K562 (cell line): Measurements from ENCODE around the gene WDR86. TPM values are rescaled to one million over a fixed set of nuclear protein-coding genes. Genes with fewer than 3 reads are reported as not detected.

Experiments used
- ARHGAP35 ChIP-seq: fragments of 450-650 bp; IDR thresholded peaks from 2 replicates; pipeline ENCODE4 v1.6.1; 2018; ENCODE audit not compliant: partially characterized antibody
- CBX2 ChIP-seq: fragments of 200-600 bp; sonication (generic); IDR thresholded peaks from one replicate; pipeline ENCODE4 v1.6.1; 2012; ENCODE audit warnings: mild to moderate bottlenecking, low read length, inconsistent platforms; ENCODE audit not compliant: insufficient read depth, poor library complexity, severe bottlenecking
- CBX3 ChIP-seq, 2 experiments: IDR thresholded peaks; 1 replicate in 1 of 2; 2 replicates in 1 of 2; pipeline ENCODE4 v1.6.1; 2012; ENCODE audit warnings: inconsistent platforms in 2 of 2, low read length in 2 of 2, borderline replicate concordance in 1 of 2, control low read depth in 1 of 2
- CCNT2 ChIP-seq: IDR thresholded peaks from 2 replicates; pipeline ENCODE4 v1.6.1; 2011; ENCODE audit warnings: borderline replicate concordance, low read depth, mild to moderate bottlenecking, moderate library complexity, mixed read lengths, low read length; ENCODE audit not compliant: insufficient read length; ENCODE audit errors: extremely low read depth
- CTCF ChIP-seq, 3 experiments: IDR thresholded peaks in 2 of 3; conservative IDR thresholded peaks in 1 of 3; 2 replicates each; pipeline ENCODE4 v1.5.1; 2011 to 2012; ENCODE audit warnings: low read length in 3 of 3, mild to moderate bottlenecking in 3 of 3, control low read depth in 2 of 3, improper control_type of control experiment in 1 of 3, inconsistent platforms in 1 of 3, low read depth in 1 of 3, mixed read lengths in 1 of 3, moderate library complexity in 1 of 3; ENCODE audit not compliant: insufficient read depth in 2 of 3
- GATAD2A ChIP-seq: fragments of 450-650 bp; IDR thresholded peaks from 2 replicates; pipeline ENCODE4 v1.6.1; 2017
- ILF3 ChIP-seq: fragments of 450-650 bp; IDR thresholded peaks from 2 replicates; pipeline ENCODE4 v1.6.1; 2018; ENCODE audit warnings: antibody characterized with exemption, mild to moderate bottlenecking, moderate library complexity, borderline replicate concordance
- KAT2B ChIP-seq: IDR thresholded peaks from one replicate; pipeline ENCODE4 v1.6.1; 2012; ENCODE audit warnings: low read depth, mild to moderate bottlenecking, control low read depth, inconsistent platforms, low read length, moderate library complexity
- KLF10 ChIP-seq: fragments of 250-450 bp; sonication (Bioruptor Pico); IDR thresholded peaks from 2 replicates; pipeline ENCODE4 v1.6.1; 2021; ENCODE audit warnings: matching md5 sums
- NCOA1 ChIP-seq: fragments of 450-650 bp; IDR thresholded peaks from 2 replicates; pipeline ENCODE4 v1.6.1; 2016; ENCODE audit warnings: low read depth
- NCOA6 ChIP-seq: fragments of 450-650 bp; IDR thresholded peaks from 2 replicates; pipeline ENCODE4 v1.6.1; 2017; ENCODE audit warnings: mild to moderate bottlenecking
- PKNOX1 ChIP-seq: fragments of 450-650 bp; IDR thresholded peaks from 2 replicates; pipeline ENCODE4 v1.6.1; 2016
- POLR2A ChIP-seq: fragments of 450-650 bp; conservative IDR thresholded peaks from 2 replicates; pipeline ENCODE4 v1.6.1; 2016
- PTRF ChIP-seq: fragments of 450-650 bp; IDR thresholded peaks from 2 replicates; pipeline ENCODE4 v1.6.1; 2016; ENCODE audit warnings: mild to moderate bottlenecking, missing genetic modification characterization, missing compliant biosample characterization
- STAT5A ChIP-seq: IDR thresholded peaks from 2 replicates; pipeline ENCODE4 v1.6.1; 2012; ENCODE audit warnings: low read length, inconsistent platforms, borderline replicate concordance
- TCF7L2 ChIP-seq: fragments of 150-350 bp; IDR thresholded peaks from 2 replicates; pipeline ENCODE4 v1.6.1; 2016; ENCODE audit warnings: low read depth, mild to moderate bottlenecking, low read length, moderate library complexity
- ZNF354B ChIP-seq: fragments of 250-450 bp; sonication (Bioruptor Pico); IDR thresholded peaks from 2 replicates; pipeline ENCODE4 v1.4.0; 2020
- ZNF407 ChIP-seq: fragments of 450-650 bp; IDR thresholded peaks from 2 replicates; pipeline ENCODE4 v1.6.1; 2016; ENCODE audit warnings: low read depth
- ZNF764 ChIP-seq: fragments of 250-450 bp; sonication (Bioruptor Pico); IDR thresholded peaks from 2 replicates; pipeline ENCODE4 v1.4.0; 2020; ENCODE audit warnings: low read depth, mild to moderate bottlenecking, moderate library complexity
- ZNF77 ChIP-seq: fragments of 250-450 bp; sonication (Bioruptor Pico); IDR thresholded peaks from 2 replicates; pipeline ENCODE4 v1.5.0; 2020
- polyA plus RNA-seq, 8 experiments: library from polyadenylated mRNA; depleted of rRNA in 4 of 8; stranded (reverse) in 5 of 8; unstranded in 3 of 8; fragments of >200 nt; fragmentation: Nextera tagmentation in 2 of 8; fragmentation: Illumina TruSeq in 1 of 8; extraction: Ambion mirVana in 2 of 8; extraction: Trizol in 1 of 8; gene quantifications; 2 replicates each; pipeline versions ENCODE4 v1.2.1 to v1.2.3, GENCODE V29; 2011 to 2014; ENCODE audit warnings: inconsistent platforms in 1 of 8, missing spikeins in 1 of 8
- total RNA-seq, 7 experiments: library from RNA; depleted of rRNA in 6 of 7; stranded (reverse); fragments of >200 nt in 6 of 7; fragmentation: Illumina TruSeq in 2 of 7; extraction: Trizol in 2 of 7; gene quantifications; 2 replicates each; pipeline versions ENCODE4 v1.2.1 to v1.2.3, GENCODE V29; 2011 to 2021; ENCODE audit warnings: low replicate concordance in 1 of 7

Gene WDR86
- total and polyA plus RNA-seq, 9 of the 15 experiments (the other 6 are each of a cell fraction or from before 2014, with no cell fraction given): 0.24 TPM; not detected in 8

- TF ChIP-seq NCOA1 (no peak), KAT2B (no peak), GATAD2A (no peak), CBX3 (IDR thresholded peaks at IDR 0.05; ENCODE audit: borderline replicate concordance in 1 of 2, low read length in 2 of 2) (peak in 1 of 2 experiments; percentile 83; a peak in 1 of 3 replicates), ARHGAP35 (no peak), CCNT2 (no peak), KLF10 (CRISPR knock-in tag) (no peak), STAT5A (peak; percentile 11; the same call in 1 of the 2 replicates), CBX2 (no peak), PTRF (tag) (no peak), NCOA6 (no peak), ZNF77 (CRISPR knock-in tag) (no peak), POLR2A (no peak), ILF3 (0 out of 2 replicates have a peak, but pooled peaks have one; percentile 34), TCF7L2 (no peak), ZNF764 (0 out of 2 replicates have a peak, but pooled peaks have one; percentile 7), PKNOX1 (no peak), ZNF407 (no peak), ZNF354B (no peak), CTCF (IDR thresholded peaks at IDR 0.05 in 2 of 3, conservative IDR thresholded peaks at IDR 0.05 in 1 of 3; ENCODE audit: insufficient read depth in 2 of 3, low read depth in 1 of 3, low read length in 3 of 3) (peak; percentile 96 to 99 (median 98))
Measured at GRCh38 chr7:151368136-151368571, 41.7 kb downstream of the WDR86 start (continued).
